ENCODE data around the gene RASGRP1.

RASGRP1 gene

GRCh38 chr15:38555686-38556334 is 8.8 kb downstream of the RASGRP1 start:
- Mint-ChIP-seq H3K27ac (peak overlapping the region; percentile 26), H3K27me3 (no peaks in the 10 kb centered on the region), H3K9me3 (no peaks in the 10 kb centered on the region), H3K4me1 (peaks cover 58% of the 10 kb centered on the region), H3K4me3 (no peak overlapping the region), H3K36me3 (peaks cover 36% of the 10 kb centered on the region)
- ATAC-seq: no peak

GRCh38 chr15:38554354-38554753 is 10.3 kb downstream of the RASGRP1 start:
- H3K27me3 Mint-ChIP-seq: no peaks in the 10 kb centered on the region
- no peak overlapping the region for H3K27ac Mint-ChIP-seq
- ATAC-seq: peak; percentile 75
- H3K4me1 Mint-ChIP-seq: peaks cover 43% of the 10 kb centered on the region
- H3K4me3 Mint-ChIP-seq: no peak overlapping the region
- no peaks in the 10 kb centered on the region for H3K9me3 Mint-ChIP-seq
- peaks cover 38% of the 10 kb centered on the region for H3K36me3 Mint-ChIP-seq

- H3K36me3 Mint-ChIP-seq: peaks cover 31% of the 10 kb centered on the region
- H3K9me3 Mint-ChIP-seq: no peaks in the 10 kb centered on the region
- peaks cover 30% of the 10 kb centered on the region for H3K4me1 Mint-ChIP-seq
- H3K27ac Mint-ChIP-seq: no peak overlapping the region
- no peak for ATAC-seq
- H3K27me3 Mint-ChIP-seq: no peaks in the 10 kb centered on the region
- no peak overlapping the region for H3K4me3 Mint-ChIP-seq
Observed at GRCh38 chr15:38553071-38553470, 11.5 kb downstream of the RASGRP1 start.

GRCh38 chr15:38551720-38552648 is 12.6 kb downstream of the RASGRP1 start:
- H3K36me3 Mint-ChIP-seq: peaks cover 30% of the 10 kb centered on the region
- H3K4me1 Mint-ChIP-seq: peaks cover 22% of the 10 kb centered on the region
- no peak for ATAC-seq
- H3K27ac Mint-ChIP-seq: no peak overlapping the region
- no peaks in the 10 kb centered on the region for H3K27me3 Mint-ChIP-seq
- no peaks in the 10 kb centered on the region for H3K9me3 Mint-ChIP-seq
- no peak overlapping the region for H3K4me3 Mint-ChIP-seq

GRCh38 chr15:38549222-38549621 is 15.4 kb downstream of the RASGRP1 start:
- Mint-ChIP-seq H3K27ac (no peak overlapping the region), H3K27me3 (no peaks in the 10 kb centered on the region), H3K36me3 (peaks cover 23% of the 10 kb centered on the region), H3K4me3 (no peak overlapping the region), H3K9me3 (no peaks in the 10 kb centered on the region), H3K4me1 (peaks cover 6% of the 10 kb centered on the region)
- no peak for ATAC-seq

- Mint-ChIP-seq H3K4me1 (peaks cover 6% of the 10 kb centered on the region), H3K4me3 (no peak overlapping the region)
Observed at GRCh38 chr15:38547255-38547997, 17.2 kb downstream of the RASGRP1 start.

GRCh38 chr15:38545179-38545578 is 19.4 kb downstream of the RASGRP1 start:
- ATAC-seq: no peak
- Mint-ChIP-seq H3K27me3 (no peaks in the 10 kb centered on the region), H3K36me3 (peaks cover 19% of the 10 kb centered on the region), H3K4me3 (no peak overlapping the region), H3K4me1 (peaks cover 6% of the 10 kb centered on the region), H3K9me3 (no peaks in the 10 kb centered on the region), H3K27ac (no peak overlapping the region)

More at GRCh38 chr15:38547255-38547997, 17.2 kb downstream of the RASGRP1 start:
- no peaks in the 10 kb centered on the region for H3K9me3 Mint-ChIP-seq
- no peak overlapping the region for H3K27ac Mint-ChIP-seq
- H3K36me3 Mint-ChIP-seq: peaks cover 19% of the 10 kb centered on the region
- no peaks in the 10 kb centered on the region for H3K27me3 Mint-ChIP-seq
- no peak for ATAC-seq

GRCh38 chr15:38541026-38541425 is 23.6 kb downstream of the RASGRP1 start:
- Mint-ChIP-seq H3K9me3 (no peaks in the 10 kb centered on the region), H3K27me3 (no peaks in the 10 kb centered on the region), H3K27ac (no peak overlapping the region), H3K4me3 (no peak overlapping the region), H3K4me1 (peaks cover 15% of the 10 kb centered on the region), H3K36me3 (peaks cover 4% of the 10 kb centered on the region)
- no peak for ATAC-seq

GRCh38 chr15:38540510-38540909 is 24.1 kb downstream of the RASGRP1 start:
- no peak for ATAC-seq
- H3K36me3 Mint-ChIP-seq: peaks cover 5% of the 10 kb centered on the region
- no peak overlapping the region for H3K4me3 Mint-ChIP-seq
- no peaks in the 10 kb centered on the region for H3K27me3 Mint-ChIP-seq
- H3K9me3 Mint-ChIP-seq: no peaks in the 10 kb centered on the region
- peaks cover 17% of the 10 kb centered on the region for H3K4me1 Mint-ChIP-seq
- H3K27ac Mint-ChIP-seq: no peak overlapping the region

GRCh38 chr15:38539008-38539343 is 25.6 kb downstream of the RASGRP1 start:
- no peak for ATAC-seq
- peaks cover 5% of the 10 kb centered on the region for H3K36me3 Mint-ChIP-seq
- no peak overlapping the region for H3K27ac Mint-ChIP-seq
- peaks cover 17% of the 10 kb centered on the region for H3K4me1 Mint-ChIP-seq
- H3K4me3 Mint-ChIP-seq: no peak overlapping the region
- H3K27me3 Mint-ChIP-seq: no peaks in the 10 kb centered on the region
- H3K9me3 Mint-ChIP-seq: no peaks in the 10 kb centered on the region

GRCh38 chr15:38538328-38539007 is 26.1 kb downstream of the RASGRP1 start:
- H3K36me3 Mint-ChIP-seq: peaks cover 6% of the 10 kb centered on the region
- H3K4me1 Mint-ChIP-seq: peaks cover 12% of the 10 kb centered on the region
- no peak overlapping the region for H3K27ac Mint-ChIP-seq
- ATAC-seq: no peak
- no peaks in the 10 kb centered on the region for H3K27me3 Mint-ChIP-seq
- no peak overlapping the region for H3K4me3 Mint-ChIP-seq
- H3K9me3 Mint-ChIP-seq: no peaks in the 10 kb centered on the region

- Mint-ChIP-seq H3K36me3 (peaks cover 17% of the 10 kb centered on the region), H3K9me3 (no peaks in the 10 kb centered on the region), H3K27ac (no peak overlapping the region), H3K4me1 (peaks cover 11% of the 10 kb centered on the region), H3K4me3 (no peak overlapping the region), H3K27me3 (no peaks in the 10 kb centered on the region)
- no peak for ATAC-seq
Observed at GRCh38 chr15:38536201-38536676, 28.4 kb downstream of the RASGRP1 start.

- no peaks in the 10 kb centered on the region for H3K27me3 Mint-ChIP-seq
- H3K4me1 Mint-ChIP-seq: peaks cover 11% of the 10 kb centered on the region
- H3K36me3 Mint-ChIP-seq: peaks cover 17% of the 10 kb centered on the region
- H3K4me3 Mint-ChIP-seq: no peak overlapping the region
- no peak for ATAC-seq
- no peak overlapping the region for H3K27ac Mint-ChIP-seq
- H3K9me3 Mint-ChIP-seq: no peaks in the 10 kb centered on the region
Observed at GRCh38 chr15:38535491-38536200, 29.0 kb downstream of the RASGRP1 start.

GRCh38 chr15:38534691-38535090 is 29.9 kb downstream of the RASGRP1 start:
- no peak overlapping the region for H3K4me3 Mint-ChIP-seq

More at GRCh38 chr15:38534691-38535090, 29.9 kb downstream of the RASGRP1 start:
- peaks cover 17% of the 10 kb centered on the region for H3K36me3 Mint-ChIP-seq
- no peaks in the 10 kb centered on the region for H3K27me3 Mint-ChIP-seq
- peaks cover 11% of the 10 kb centered on the region for H3K4me1 Mint-ChIP-seq
- H3K27ac Mint-ChIP-seq: no peak overlapping the region
- no peak for ATAC-seq
- H3K9me3 Mint-ChIP-seq: no peaks in the 10 kb centered on the region
